ENCODE data around the gene SLIT1. TPM values are rescaled to one million over a fixed set of nuclear protein-coding genes. Genes with fewer than 3 reads are reported as not detected.

SLIT1 gene
- total RNA-seq, 1 donor from 2014 or later, result 0.40 TPM

DNA sequence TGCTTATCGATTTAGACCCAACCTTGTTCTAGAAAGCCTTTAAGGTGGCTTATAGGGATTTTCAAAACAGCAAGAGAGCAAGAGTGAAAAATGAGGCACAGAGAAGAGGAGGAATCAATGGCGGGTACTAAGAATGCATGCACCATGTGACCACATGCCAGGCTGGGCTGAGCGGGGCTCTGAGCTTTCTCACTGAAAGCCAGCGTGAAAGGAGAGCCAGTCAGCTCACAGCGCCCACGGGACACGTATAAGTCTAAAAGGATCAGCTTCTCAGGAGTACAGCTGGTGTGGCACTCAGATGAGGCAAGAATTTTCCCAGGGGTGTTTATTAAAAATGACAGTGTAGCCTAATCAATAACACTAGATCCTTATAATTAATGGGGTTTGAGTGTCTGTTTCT lies 114.3 kb downstream of the SLIT1 start:
- no peaks in the 10 kb centered on the region for H3K36me3 Mint-ChIP-seq
- no peak for DNase-seq (ENCODE audit: low spot score in 2 of 2, unreplicated experiment in 2 of 2)
- H3K27ac Mint-ChIP-seq, result no peak overlapping the region
- no peaks in the 10 kb centered on the region for H3K9me3 Mint-ChIP-seq
- H3K4me1 Mint-ChIP-seq, result peaks cover 6% of the 10 kb centered on the region
- H3K27me3 Mint-ChIP-seq (ENCODE audit: low read depth), result peaks cover 69% of the 10 kb centered on the region
- no peak for TF ChIP-seq CTCF (IDR thresholded peaks at IDR 0.05; ENCODE audit: unreplicated experiment)
- H3K4me3 Mint-ChIP-seq, result no peak overlapping the region

DNA sequence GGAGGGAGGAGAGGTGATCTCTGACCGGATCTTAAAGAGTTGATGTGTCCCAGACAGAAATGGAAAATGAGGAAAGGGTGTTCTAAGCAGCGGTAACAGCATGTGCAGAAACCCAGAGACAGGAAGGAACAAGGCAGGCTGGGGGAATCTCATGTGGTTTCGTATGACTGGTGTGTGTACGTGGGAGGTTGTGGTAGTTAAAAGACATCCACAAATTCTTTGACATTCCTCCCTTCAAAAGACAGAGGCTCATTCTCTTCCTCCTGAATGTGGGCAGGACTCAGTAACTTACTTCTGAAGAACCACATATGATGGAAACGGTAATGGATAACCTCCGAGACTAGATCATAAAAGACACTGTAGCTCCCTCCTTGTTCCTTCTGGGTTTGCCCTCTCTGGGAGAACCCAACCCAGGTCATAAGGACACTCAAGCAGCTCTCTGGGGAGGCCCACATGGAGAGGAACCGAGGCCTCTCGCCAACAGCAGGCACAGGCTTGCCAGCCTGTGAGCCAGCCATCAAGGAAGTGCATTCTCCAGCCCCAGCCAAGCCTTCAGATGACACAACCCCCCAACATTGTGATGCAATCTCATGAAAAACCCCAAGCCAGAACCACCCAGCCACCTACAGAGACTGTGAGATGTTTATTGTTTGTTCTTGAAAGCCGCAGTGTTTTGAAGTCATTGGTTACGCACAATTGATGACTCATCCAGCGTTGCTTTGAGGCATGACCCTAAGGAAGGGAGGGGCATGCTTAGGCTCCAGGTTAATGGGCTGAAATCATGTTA lies 116.0 kb downstream of the SLIT1 start:
- Mint-ChIP-seq H3K4me1 (peaks cover 6% of the 10 kb centered on the region), H3K27ac (no peak overlapping the region), H3K4me3 (no peak overlapping the region), H3K36me3 (no peaks in the 10 kb centered on the region), H3K9me3 (no peaks in the 10 kb centered on the region), H3K27me3 (ENCODE audit: low read depth) (peaks cover 65% of the 10 kb centered on the region)
- TF ChIP-seq CTCF (IDR thresholded peaks at IDR 0.05; ENCODE audit: unreplicated experiment), result no peak
- no peak for DNase-seq (ENCODE audit: low spot score in 2 of 2, unreplicated experiment in 2 of 2)

GRCh38 chr10:97069026-97069425 lies 116.7 kb downstream of the SLIT1 start:
- peaks cover 65% of the 10 kb centered on the region for H3K27me3 Mint-ChIP-seq (ENCODE audit: low read depth)
- no peak for TF ChIP-seq CTCF (IDR thresholded peaks at IDR 0.05; ENCODE audit: unreplicated experiment)

DNA sequence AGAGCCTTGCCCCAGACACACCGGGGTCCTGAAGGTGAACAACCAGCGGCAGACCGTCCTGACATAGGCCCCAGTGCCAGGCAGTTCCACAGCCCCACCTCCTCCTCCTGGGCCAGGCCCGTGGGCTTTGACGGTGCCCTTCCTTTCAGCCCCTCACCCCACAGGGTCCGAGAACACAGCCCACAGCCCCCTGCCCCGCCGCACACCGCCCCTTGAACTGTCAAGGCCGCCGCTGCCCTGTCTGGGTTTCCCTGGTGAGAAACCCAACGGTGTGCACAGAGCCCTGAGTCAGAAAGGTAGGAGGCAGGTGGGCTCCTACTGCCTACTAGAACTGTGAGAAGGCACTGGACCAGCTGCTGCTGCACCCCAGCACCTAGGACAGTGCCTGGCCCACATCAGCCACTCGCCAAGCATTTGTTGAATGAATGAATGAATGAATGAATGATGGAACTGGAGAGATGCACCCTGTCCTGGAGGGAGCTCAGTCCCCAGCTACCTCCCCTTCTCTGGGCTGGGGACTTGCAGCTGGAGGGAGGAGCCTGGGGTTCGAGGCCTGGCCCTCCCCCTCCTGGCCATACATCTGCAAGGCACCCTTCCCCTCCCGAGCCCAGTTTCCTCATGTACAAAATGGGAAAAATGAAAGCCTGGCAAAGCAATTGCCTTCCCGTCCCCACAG lies 117.9 kb downstream of the SLIT1 start:
- H3K36me3 Mint-ChIP-seq, result no peaks in the 10 kb centered on the region
- peaks cover 60% of the 10 kb centered on the region for H3K27me3 Mint-ChIP-seq (ENCODE audit: low read depth)
- H3K9me3 Mint-ChIP-seq, result no peaks in the 10 kb centered on the region
- no peak for TF ChIP-seq CTCF (IDR thresholded peaks at IDR 0.05; ENCODE audit: unreplicated experiment)
- peaks cover 6% of the 10 kb centered on the region for H3K4me1 Mint-ChIP-seq
- H3K4me3 Mint-ChIP-seq, result no peak overlapping the region
- no peak for DNase-seq (ENCODE audit: low spot score in 2 of 2, unreplicated experiment in 2 of 2)
- no peak overlapping the region for H3K27ac Mint-ChIP-seq

More at GRCh38 chr10:97069026-97069425, 116.7 kb downstream of the SLIT1 start:
- H3K9me3 Mint-ChIP-seq, result no peaks in the 10 kb centered on the region
- DNase-seq (ENCODE audit: low spot score in 2 of 2, unreplicated experiment in 2 of 2), result no peak
- H3K36me3 Mint-ChIP-seq, result no peaks in the 10 kb centered on the region
- peaks cover 6% of the 10 kb centered on the region for H3K4me1 Mint-ChIP-seq
- H3K27ac Mint-ChIP-seq, result no peak overlapping the region
- no peak overlapping the region for H3K4me3 Mint-ChIP-seq

GRCh38 chr10:97066877-97067555 lies 118.7 kb downstream of the SLIT1 start:
- TF ChIP-seq CTCF (IDR thresholded peaks at IDR 0.05; ENCODE audit: unreplicated experiment), result no peak
- Mint-ChIP-seq H3K4me1 (peaks cover 6% of the 10 kb centered on the region), H3K4me3 (no peak overlapping the region), H3K27ac (no peak overlapping the region), H3K36me3 (no peaks in the 10 kb centered on the region), H3K27me3 (ENCODE audit: low read depth) (peaks cover 57% of the 10 kb centered on the region), H3K9me3 (no peaks in the 10 kb centered on the region)
- DNase-seq (ENCODE audit: low spot score in 2 of 2, unreplicated experiment in 2 of 2), result no peak

Measured in mesothelial cell of epicardium (in vitro differentiated cells).